Measurements from ENCODE around the gene PARP9. TPM values are rescaled to one million over a fixed set of nuclear protein-coding genes. Genes with fewer than 3 reads are reported as not detected.
"Not testable (repeated sequence)": the region's sequence is repeated elsewhere in the genome, so short reads cannot be mapped to it uniquely, and the experiment has no call there.

Gene PARP9
- total and polyA plus RNA-seq, 9 donors, result 9.0 to 15.6 (median 12.7) TPM

GRCh38 chr3:122577409-122578031, 13.4 kb upstream of the PARP9 start, which contains the start of gene PARP15:
PARP15 (plus strand) TSS chr3:122577650; CDS start chr3:122577668, 18 bp downstream.
- H3K27me3 ChIP-seq (ENCODE audit: control insufficient read depth, insufficient read depth, low read length), result peaks cover 5% of the 10 kb centered on the region
- peak; percentile 31 for DNase-seq
- peak within 1 kb of the TSS; percentile 51 for H3K4me3 ChIP-seq (ENCODE audit: low read length)
- WGBS (ENCODE audit: insufficient coverage), result 2% methylated on average over 22 of the region's 40 CpGs
- peaks cover 7% of the 10 kb centered on the region for H3K9me3 ChIP-seq (replicated peaks; ENCODE audit: control insufficient read depth, low read depth, low read length)
- peaks cover 9% of the 10 kb centered on the region for H3K36me3 ChIP-seq (ENCODE audit: control insufficient read depth, insufficient read depth, low read length)
- peaks cover 5% of the 10 kb centered on the region for H3K4me1 ChIP-seq (ENCODE audit: control insufficient read depth, insufficient read depth, low read length)
- no peak within 1 kb of the TSS for H3K27ac ChIP-seq (ENCODE audit: low read length)

GRCh38 chr3:122576174-122576940, 12.3 kb upstream of the PARP9 start:
- Histone ChIP-seq H3K4me3 (ENCODE audit: low read length) (no peak overlapping the region), H3K9me3 (replicated peaks; ENCODE audit: control insufficient read depth, low read depth, low read length) (no peaks in the 10 kb centered on the region), H3K4me1 (ENCODE audit: control insufficient read depth, insufficient read depth, low read length) (peaks cover 5% of the 10 kb centered on the region), H3K27ac (ENCODE audit: low read length) (no peak overlapping the region), H3K27me3 (ENCODE audit: control insufficient read depth, insufficient read depth, low read length) (peaks cover 5% of the 10 kb centered on the region), H3K36me3 (ENCODE audit: control insufficient read depth, insufficient read depth, low read length) (peaks cover 14% of the 10 kb centered on the region)
- WGBS (ENCODE audit: insufficient coverage), result 55% methylated on average over 2 of the region's 8 CpGs
- DNase-seq, result peak; percentile 25

GRCh38 chr3:122572940-122573412, 8.9 kb upstream of the PARP9 start:
- H3K36me3 ChIP-seq (ENCODE audit: control insufficient read depth, insufficient read depth, low read length), result peaks cover 39% of the 10 kb centered on the region
- H3K4me1 ChIP-seq (ENCODE audit: control insufficient read depth, insufficient read depth, low read length), result peaks cover 5% of the 10 kb centered on the region
- 80% methylated on average over 1 of the region's 3 CpGs for WGBS (ENCODE audit: insufficient coverage)
- H3K27me3 ChIP-seq (ENCODE audit: control insufficient read depth, insufficient read depth, low read length), result peaks cover 5% of the 10 kb centered on the region
- no peaks in the 10 kb centered on the region for H3K9me3 ChIP-seq (replicated peaks; ENCODE audit: control insufficient read depth, low read depth, low read length)
- H3K4me3 ChIP-seq (ENCODE audit: low read length), result no peak overlapping the region
- H3K27ac ChIP-seq (ENCODE audit: low read length), result no peak overlapping the region
- peak; percentile 9 for DNase-seq

GRCh38 chr3:122568755-122569154, 4.7 kb upstream of the PARP9 start:
- WGBS (ENCODE audit: insufficient coverage), result 100% methylated on average over 1 of the region's 3 CpGs
- H3K27ac ChIP-seq (ENCODE audit: low read length), result no peak overlapping the region
- H3K4me1 ChIP-seq (ENCODE audit: control insufficient read depth, insufficient read depth, low read length), result peaks cover 7% of the 10 kb centered on the region
- no peak for DNase-seq
- no peaks in the 10 kb centered on the region for H3K27me3 ChIP-seq (ENCODE audit: control insufficient read depth, insufficient read depth, low read length)
- no peak overlapping the region for H3K4me3 ChIP-seq (ENCODE audit: low read length)
- no peaks in the 10 kb centered on the region for H3K9me3 ChIP-seq (replicated peaks; ENCODE audit: control insufficient read depth, low read depth, low read length)
- H3K36me3 ChIP-seq (ENCODE audit: control insufficient read depth, insufficient read depth, low read length), result peaks cover 63% of the 10 kb centered on the region

GRCh38 chr3:122568131-122568530, 4.0 kb upstream of the PARP9 start:
- not testable (repeated sequence) for H3K4me3 ChIP-seq (ENCODE audit: low read length); H3K4me1 ChIP-seq (ENCODE audit: control insufficient read depth, insufficient read depth, low read length); DNase-seq; H3K27ac ChIP-seq (ENCODE audit: low read length); H3K9me3 ChIP-seq (replicated peaks; ENCODE audit: control insufficient read depth, low read depth, low read length); H3K27me3 ChIP-seq (ENCODE audit: control insufficient read depth, insufficient read depth, low read length)
- WGBS (ENCODE audit: insufficient coverage), result no CpG with 5 or more reads among the region's 7 CpGs
- H3K36me3 ChIP-seq (ENCODE audit: control insufficient read depth, insufficient read depth, low read length), result peaks cover 60% of the 10 kb centered on the region

GRCh38 chr3:122563717-122564025, 429 bp downstream of the PARP9 start:
- Histone ChIP-seq H3K4me1 (ENCODE audit: control insufficient read depth, insufficient read depth, low read length) (peaks cover 16% of the 10 kb centered on the region), H3K27me3 (ENCODE audit: control insufficient read depth, insufficient read depth, low read length) (no peaks in the 10 kb centered on the region), H3K36me3 (ENCODE audit: control insufficient read depth, insufficient read depth, low read length) (peaks cover 35% of the 10 kb centered on the region), H3K4me3 (ENCODE audit: low read length) (peak overlapping the region; percentile 87), H3K9me3 (replicated peaks; ENCODE audit: control insufficient read depth, low read depth, low read length) (no peaks in the 10 kb centered on the region), H3K27ac (ENCODE audit: low read length) (peak overlapping the region; percentile 96)
- no CpG with 5 or more reads among the region's 5 CpGs for WGBS (ENCODE audit: insufficient coverage)
- peak; percentile 26 for DNase-seq

- WGBS (ENCODE audit: insufficient coverage), result 82% methylated on average over 3 of the region's 5 CpGs
- Histone ChIP-seq H3K4me3 (ENCODE audit: low read length) (peak overlapping the region; percentile 87), H3K27me3 (ENCODE audit: control insufficient read depth, insufficient read depth, low read length) (no peaks in the 10 kb centered on the region), H3K4me1 (ENCODE audit: control insufficient read depth, insufficient read depth, low read length) (peaks cover 16% of the 10 kb centered on the region), H3K36me3 (ENCODE audit: control insufficient read depth, insufficient read depth, low read length) (peaks cover 39% of the 10 kb centered on the region), H3K9me3 (replicated peaks; ENCODE audit: control insufficient read depth, low read depth, low read length) (no peaks in the 10 kb centered on the region), H3K27ac (ENCODE audit: low read length) (peak overlapping the region; percentile 96)
- no peak for DNase-seq
Measured at GRCh38 chr3:122562923-122563716, 980 bp downstream of the PARP9 start.

GRCh38 chr3:122560680-122561079, 3.4 kb downstream of the PARP9 start:
- no peaks in the 10 kb centered on the region for H3K27me3 ChIP-seq (ENCODE audit: control insufficient read depth, insufficient read depth, low read length)
- peak; percentile 79 for DNase-seq
- 83% methylated on average over 1 of the region's 1 CpG for WGBS (ENCODE audit: insufficient coverage)
- peaks cover 39% of the 10 kb centered on the region for H3K36me3 ChIP-seq (ENCODE audit: control insufficient read depth, insufficient read depth, low read length)
- H3K27ac ChIP-seq (ENCODE audit: low read length), result peak overlapping the region; percentile 59
- H3K4me1 ChIP-seq (ENCODE audit: control insufficient read depth, insufficient read depth, low read length), result peaks cover 13% of the 10 kb centered on the region
- H3K9me3 ChIP-seq (replicated peaks; ENCODE audit: control insufficient read depth, low read depth, low read length), result no peaks in the 10 kb centered on the region
- no peak overlapping the region for H3K4me3 ChIP-seq (ENCODE audit: low read length)

- Histone ChIP-seq H3K4me3 (ENCODE audit: low read length) (no peak overlapping the region), H3K27me3 (ENCODE audit: control insufficient read depth, insufficient read depth, low read length) (no peaks in the 10 kb centered on the region), H3K36me3 (ENCODE audit: control insufficient read depth, insufficient read depth, low read length) (peaks cover 44% of the 10 kb centered on the region), H3K9me3 (replicated peaks; ENCODE audit: control insufficient read depth, low read depth, low read length) (no peaks in the 10 kb centered on the region), H3K27ac (ENCODE audit: low read length) (no peak overlapping the region), H3K4me1 (ENCODE audit: control insufficient read depth, insufficient read depth, low read length) (peaks cover 12% of the 10 kb centered on the region)
- DNase-seq, result no peak
- 58% methylated on average over 3 of the region's 3 CpGs for WGBS (ENCODE audit: insufficient coverage)
Measured at GRCh38 chr3:122559906-122560305, 4.2 kb downstream of the PARP9 start.

GRCh38 chr3:122558605-122559004, 5.5 kb downstream of the PARP9 start:
- Histone ChIP-seq H3K36me3 (ENCODE audit: control insufficient read depth, insufficient read depth, low read length) (peaks cover 54% of the 10 kb centered on the region), H3K4me3 (ENCODE audit: low read length) (no peak overlapping the region), H3K4me1 (ENCODE audit: control insufficient read depth, insufficient read depth, low read length) (peaks cover 12% of the 10 kb centered on the region), H3K27me3 (ENCODE audit: control insufficient read depth, insufficient read depth, low read length) (no peaks in the 10 kb centered on the region), H3K27ac (ENCODE audit: low read length) (no peak overlapping the region), H3K9me3 (replicated peaks; ENCODE audit: control insufficient read depth, low read depth, low read length) (no peaks in the 10 kb centered on the region)
- DNase-seq, result no peak
- WGBS (ENCODE audit: insufficient coverage), result 86% methylated on average over 1 of the region's 6 CpGs
